UCSD-AML1 (cell line): ENCODE measurements around the gene SUMO4.

Experiments
- DNase-seq: peaks from one replicate; lab custom pipeline; 2025; ENCODE audit not compliant: unreplicated experiment; lab: John Stamatoyannopoulos, UW

Gene SUMO4

DNA sequence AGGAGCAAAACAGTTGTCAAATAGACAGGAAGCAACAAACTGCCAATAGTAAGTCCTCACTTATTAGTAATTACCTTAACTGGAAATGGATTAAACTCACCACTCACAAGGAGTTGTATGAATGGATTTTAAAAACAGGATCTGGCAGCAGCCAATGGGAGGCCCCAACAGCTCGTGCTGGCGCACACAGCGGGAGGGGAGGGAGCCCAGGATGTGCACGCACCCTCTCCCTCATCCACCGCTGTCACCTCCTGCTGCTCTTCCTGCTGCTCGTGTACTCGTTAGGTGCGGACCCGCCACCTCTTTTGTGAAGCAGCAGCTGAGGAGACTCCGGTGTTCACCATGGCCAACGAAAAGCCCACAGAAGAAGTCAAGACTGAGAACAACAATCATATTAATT lies at the start of gene SUMO4:
SUMO4 (plus strand) TSS at position 213 of the 400 bp plus-strand sequence; CDS start at position 343, 130 bp downstream.
- no peak for DNase-seq

DNA sequence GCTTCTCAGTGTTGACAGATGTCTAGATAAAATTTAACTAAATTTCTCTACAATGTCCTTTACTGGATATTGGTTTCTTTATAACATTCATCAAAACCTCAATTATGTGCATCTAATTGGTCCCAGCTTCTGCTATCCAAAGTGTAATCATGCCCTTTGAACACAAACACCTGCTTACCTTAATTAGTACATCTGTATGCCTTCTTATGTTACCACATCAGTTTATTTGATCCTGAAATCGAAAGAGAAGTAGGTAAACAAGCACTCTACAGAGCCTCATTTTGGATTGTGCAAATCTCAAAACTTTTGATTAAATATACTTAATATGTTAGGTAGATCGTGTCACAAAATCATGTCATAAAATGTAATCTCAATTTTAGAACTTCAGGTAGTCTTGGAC lies 46.1 kb upstream of the SUMO4 start:
- no peak for DNase-seq

DNA sequence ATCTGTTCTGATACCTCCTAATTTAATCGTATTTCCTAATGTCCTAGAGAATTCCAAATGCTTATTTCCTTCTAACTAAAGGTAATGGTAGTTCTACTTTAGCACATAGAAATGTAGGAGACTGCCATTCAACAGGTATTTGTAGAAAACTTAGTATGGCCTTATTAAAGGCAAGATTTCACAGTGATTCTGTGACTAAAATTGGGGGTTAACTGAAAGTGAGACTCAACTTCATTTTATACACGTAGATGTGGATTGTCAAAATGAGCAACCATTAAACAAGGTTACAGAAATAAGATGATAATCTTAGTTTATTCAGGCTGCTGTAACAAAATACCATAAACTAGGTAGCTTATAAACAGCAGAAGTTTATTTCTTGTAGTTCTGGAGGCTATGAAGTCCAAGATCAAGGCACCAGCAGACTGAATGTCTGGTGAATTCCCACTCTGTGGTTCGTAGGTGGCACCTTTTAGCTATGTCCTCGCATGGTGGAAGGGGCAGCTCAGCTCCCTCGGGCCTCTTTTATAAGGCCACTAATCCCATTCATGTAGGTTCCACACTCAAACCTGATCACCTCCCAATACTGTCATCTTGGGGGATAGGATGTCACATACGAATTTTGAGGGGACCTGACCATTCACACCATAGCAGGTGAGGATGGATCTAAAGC lies 43.8 kb upstream of the SUMO4 start:
- DNase-seq, result no peak

DNA sequence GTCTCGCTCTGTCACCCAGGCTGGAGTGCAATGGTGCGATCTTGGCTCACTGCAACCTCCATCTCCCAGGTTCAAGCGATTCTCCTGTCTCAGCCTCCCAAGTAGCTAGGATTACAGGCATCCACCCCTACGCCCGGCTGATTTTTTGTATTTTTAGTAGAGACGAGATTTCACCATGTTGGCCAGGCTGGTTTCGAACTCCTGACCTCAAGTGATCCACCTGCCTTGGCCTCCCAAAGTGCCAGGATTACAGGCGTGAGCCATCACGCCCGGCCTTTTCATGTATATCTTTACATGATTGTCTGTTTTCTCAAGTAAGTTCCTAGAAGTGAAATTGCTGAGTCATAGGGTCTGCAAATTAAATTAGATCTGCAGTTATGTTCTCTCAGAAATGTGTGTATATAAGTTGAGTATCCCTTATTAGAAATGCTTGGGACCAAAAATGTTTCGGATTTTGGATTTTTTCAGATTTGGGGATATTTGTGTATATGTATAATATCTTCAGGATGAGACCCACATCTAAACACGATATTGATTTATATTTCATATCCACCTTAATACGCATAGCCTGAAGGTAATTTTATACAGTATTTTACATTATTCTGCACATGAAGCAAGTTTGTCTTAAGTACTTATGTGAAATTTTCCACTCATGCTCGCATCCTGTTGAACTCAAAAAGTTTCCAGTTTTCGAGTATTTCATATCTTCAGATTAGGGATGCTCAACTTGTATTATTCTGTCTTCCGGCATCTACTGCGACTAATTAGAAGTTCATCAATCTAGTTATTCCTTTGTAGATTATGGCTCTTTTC lies 42.1 kb upstream of the SUMO4 start:
- no peak for DNase-seq

DNA sequence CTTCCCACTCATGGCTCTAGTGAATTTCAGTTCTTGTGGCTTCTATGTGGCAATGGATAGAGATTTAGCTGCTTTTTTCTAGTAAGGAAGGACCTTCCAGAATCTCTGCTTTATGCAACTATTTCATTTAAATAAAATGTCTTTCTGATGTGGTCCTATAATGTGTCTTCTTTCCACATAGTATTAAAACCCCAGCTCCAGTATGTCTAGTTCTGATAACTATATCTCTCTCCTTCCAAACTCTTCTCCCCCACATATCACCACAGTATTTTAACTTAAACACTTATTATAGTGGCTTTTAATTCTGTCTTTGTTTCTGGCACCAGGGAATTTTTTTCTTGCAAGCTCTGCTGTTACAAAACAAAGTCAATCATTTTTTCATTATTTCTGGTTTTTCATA lies 40.6 kb upstream of the SUMO4 start:
- DNase-seq, result no peak

DNA sequence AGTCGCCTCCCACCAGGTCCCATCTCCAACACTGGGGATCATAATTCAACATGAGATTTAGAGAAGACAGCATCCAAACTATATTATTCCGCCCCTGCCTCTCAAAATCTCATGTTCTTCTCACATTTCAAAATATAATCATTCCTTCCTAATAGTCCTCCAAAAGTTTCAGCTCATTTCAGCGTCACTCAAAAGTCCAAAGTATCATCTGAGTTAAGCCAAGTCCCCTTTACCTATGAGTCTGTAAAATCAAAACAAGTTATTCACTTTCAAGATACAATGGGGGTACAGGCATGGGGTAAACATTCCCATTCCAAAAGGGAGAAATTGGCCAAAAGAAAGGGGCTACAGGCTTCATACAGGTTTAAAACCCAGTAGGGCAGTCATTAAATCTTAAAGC lies 39.5 kb upstream of the SUMO4 start:
- no peak for DNase-seq

DNA sequence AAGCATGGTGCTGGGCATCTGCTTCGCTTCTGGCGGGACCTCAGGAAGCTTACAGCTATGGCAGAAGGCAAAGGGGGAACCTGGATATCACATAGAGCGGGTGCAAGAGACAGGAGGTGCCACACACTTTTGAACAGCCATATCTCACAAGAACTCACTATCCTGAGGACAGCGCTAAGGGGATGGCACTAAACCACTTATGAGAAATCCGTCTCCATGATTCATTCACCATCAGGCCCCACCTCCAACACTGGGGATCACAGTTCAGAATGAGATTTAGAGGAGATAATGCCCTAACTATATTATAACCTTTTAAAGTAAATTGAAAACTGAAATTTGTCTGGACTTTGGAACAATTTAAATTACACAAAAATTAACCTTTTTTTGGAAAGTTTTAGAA lies 37.8 kb upstream of the SUMO4 start:
- DNase-seq, result no peak

DNA sequence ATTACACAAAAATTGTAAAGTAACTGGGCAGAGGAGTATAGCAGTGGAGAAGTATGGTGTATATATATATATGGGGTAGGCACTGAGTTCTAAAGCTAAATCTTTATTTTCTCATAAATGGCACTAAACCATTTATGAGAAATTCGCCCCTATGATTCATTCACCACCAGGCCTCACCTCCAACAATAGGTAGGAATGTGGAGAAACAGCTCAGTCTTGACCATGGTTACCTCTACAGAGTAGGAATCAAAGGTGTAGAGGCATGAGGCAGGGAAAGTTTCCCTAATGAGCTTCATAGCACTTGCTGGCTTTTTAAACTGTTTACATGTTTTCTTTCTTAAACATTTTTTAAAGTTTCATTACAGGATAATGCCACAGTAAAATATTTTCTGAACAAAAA lies 36.9 kb upstream of the SUMO4 start:
- DNase-seq, result no peak

DNA sequence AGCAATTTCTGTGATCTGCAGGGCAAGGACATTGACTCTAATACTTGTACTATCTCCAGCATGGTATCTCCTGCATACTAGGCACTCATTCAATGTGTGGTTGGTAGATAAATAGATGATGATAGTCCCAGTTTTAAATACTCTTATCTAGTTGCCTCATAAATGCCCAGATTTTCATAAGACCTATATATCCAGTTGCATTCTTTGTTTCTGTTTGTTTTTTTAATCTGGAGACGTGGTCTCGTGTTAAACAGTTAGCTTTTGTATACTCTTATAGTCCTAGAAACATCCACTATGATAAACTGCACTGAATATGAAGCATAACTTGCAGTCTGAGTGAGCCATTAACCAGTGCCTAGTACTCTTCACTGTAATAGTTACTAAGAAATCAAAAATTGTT lies 35.5 kb upstream of the SUMO4 start:
- no peak for DNase-seq

DNA sequence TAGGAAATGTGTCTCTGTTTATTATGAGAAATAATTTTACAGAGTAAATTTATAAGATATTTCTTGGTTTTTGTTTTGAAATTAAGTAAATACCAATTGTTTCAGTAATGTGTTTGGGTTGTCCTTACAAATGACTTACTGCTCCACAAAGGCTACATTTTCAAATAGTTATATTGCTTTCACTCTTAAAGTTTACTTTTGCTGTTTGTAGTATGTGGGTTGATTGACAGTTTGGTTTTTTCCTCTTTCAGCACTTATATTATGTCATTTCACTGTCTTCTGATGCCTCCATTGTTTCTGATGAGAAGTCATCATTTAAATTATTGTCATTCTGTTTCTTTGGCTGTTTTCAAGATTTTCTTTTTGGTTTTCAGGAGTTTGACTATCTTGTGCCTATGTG lies 34.9 kb upstream of the SUMO4 start:
- no peak for DNase-seq

DNA sequence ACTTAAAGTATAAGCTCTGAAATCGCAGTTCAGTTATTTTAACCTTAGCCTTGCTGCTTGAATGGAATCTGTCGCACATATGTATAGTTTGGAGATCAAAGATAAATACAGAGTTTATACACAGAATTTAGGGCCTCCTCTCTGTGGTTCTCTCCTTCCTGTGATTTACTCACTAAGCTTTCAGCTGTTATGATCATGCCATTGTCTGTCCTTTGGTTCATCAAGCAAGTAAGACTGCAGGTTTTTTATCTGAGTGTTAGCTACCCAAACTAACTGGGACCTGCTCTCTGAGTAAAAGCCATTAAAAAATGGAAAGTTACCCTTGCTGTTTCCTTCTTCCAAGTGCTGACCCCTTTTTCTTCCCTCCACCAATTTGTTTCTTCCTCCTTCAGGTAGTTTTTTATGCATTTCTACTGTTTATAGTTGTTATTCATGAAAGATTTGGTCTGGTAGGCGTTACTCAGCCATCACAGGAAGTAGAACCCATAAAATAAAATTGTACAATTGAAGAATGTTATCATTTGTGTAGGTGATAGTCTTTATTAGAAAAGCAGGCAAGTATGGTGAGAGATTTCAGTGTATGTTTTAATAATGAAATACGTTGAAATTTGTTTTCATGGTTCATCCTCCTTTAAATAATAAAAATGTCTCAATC lies 33.7 kb upstream of the SUMO4 start:
- DNase-seq, result no peak

DNA sequence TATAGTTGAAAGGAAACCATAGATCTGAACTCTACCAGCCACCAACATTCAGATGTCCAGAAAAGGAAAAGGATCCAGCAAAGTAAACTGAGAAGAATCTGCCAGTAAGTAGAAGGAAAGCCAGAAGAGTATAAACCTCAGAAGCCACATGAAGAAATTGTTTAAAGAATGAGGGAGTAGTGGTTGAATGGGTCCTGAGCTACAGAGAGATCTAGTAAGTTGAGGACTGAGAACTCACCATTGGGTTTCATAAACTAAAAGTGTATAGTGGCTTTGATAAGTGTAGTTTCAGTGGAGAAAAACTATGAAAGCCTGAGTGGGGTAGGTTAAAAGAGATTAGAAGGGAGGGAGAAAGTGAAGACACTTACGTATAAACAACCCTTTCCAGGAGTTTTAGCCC lies 32.0 kb upstream of the SUMO4 start:
- no peak for DNase-seq

DNA sequence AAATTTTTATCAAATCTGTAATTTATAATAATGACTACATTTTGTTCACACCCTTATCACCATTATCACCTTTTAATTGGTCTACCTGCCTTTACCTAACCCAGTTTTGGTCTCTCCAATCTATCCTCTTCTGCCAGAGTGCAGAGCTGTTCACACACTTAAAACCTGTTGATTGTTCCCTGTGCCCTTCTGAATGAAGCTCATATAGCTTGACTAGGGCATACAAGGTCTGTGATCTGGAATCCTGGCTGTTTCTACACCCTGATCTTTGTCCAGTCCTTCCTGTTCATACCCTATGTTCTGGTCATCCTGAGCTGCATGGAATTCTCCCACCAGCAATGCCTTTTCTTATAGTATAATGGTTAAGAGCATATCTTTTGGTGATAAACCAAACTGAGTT lies 28.9 kb upstream of the SUMO4 start:
- DNase-seq, result no peak

DNA sequence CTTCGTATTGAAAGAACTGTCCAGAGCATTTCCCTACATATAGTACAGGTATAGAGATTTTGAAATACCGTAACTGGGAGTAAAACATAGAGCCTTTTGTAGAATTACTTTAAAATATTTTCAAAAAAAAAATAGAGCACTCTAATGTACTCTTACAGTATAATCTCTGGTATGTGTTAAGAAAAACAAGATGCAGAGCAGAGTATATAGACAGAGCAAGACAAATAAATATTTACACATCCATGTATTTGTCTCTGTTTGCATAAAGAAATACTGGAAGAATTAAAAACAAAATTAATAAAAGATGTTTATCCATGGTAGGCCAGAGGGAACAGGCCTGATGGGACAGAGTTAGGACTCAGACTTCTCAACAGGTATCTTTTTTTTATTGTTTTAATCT lies 28.0 kb upstream of the SUMO4 start:
- no peak for DNase-seq

DNA sequence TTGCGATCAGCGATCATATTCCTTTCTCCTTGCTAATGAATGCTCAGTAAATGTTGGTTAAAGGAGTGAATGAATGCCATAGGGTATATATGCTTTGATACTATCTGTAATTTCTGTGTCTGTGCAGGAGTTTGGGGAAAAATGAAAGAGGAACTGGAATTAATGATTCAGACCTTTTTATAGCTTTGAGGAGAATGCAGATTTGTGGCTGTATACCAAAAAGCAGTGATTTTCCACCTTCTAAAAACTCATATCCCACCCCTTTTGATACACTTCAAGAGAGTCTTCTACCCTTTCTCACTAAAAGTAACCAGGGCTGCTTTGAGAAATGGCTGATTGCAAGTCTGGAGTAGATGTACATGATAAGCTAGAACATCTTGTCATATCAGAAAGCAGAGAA lies 26.6 kb upstream of the SUMO4 start:
- DNase-seq, result no peak

DNA sequence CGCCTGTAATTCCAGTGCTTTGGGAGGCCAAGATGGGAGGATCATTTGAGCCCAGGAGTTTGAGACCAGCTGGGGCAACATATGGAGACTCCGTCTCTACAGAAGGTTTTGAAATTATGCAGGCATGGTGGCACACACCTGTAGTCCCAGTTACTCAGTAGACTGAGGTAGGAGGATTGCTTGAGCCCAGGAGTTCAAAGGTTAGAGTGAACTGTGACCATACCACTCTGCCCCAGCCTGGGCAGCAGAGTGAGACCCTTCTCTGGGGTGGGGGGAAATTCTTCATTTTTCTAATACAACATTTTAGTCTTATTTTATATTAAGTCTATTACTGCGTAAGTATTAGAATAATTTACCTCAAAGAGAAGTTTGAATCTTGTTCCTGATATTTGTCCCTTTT lies 20.1 kb upstream of the SUMO4 start:
- no peak for DNase-seq

DNA sequence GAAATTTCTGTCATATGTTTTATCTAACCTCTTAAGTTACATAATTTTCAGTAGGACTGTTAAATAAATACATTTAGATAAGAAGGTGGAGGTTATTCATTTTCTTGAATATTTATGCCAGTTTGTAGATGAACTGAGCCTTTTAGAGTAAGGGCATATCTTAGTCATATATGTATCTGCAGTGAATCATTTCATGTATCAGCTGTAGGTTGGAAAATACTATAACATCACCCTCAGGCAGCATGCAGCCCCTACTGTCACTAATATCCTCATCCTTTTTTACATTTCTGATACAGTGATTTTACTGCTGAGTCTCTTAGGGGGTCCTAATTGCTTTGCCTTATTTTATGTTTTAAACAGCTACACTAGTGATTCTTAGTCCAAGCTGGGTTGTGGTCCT lies 19.5 kb upstream of the SUMO4 start:
- no peak for DNase-seq

DNA sequence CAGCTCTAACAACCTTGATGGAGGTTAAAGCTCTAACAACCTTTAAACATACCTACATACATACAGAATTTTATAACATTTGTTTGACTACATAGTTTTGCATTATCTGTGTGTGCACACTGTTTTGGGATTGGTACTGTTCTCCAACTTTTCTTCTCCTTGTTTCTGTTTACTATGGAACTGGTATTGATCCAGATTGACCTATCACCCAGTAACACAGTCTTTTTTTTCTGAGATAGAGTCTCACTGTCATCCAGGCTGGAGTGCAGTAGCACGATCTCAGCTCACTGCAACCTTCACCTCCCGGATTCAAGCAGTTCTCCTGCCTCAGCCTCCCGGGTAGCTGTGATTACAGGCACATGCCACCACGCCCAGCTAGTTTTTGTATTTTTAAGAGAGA lies 16.7 kb upstream of the SUMO4 start:
- DNase-seq, result no peak

DNA sequence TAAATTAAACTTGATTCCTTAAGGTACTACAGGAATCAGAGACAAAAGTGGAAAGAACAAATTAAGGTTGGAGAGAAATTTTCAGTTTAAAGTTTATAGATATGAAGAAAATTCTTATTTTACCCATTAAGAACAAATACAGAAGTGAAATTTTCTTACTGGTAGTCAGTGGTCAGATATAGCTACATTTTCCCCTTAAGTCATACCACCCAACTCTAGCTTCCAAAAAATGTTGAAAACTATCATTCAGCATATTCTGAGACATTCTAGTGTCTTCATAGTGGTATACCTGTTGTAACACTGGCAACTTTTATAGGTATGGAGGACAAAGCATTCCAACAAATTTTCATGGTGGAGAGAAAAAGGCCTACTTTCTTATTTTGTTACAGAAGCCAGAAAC lies 15.6 kb upstream of the SUMO4 start:
- no peak for DNase-seq

DNA sequence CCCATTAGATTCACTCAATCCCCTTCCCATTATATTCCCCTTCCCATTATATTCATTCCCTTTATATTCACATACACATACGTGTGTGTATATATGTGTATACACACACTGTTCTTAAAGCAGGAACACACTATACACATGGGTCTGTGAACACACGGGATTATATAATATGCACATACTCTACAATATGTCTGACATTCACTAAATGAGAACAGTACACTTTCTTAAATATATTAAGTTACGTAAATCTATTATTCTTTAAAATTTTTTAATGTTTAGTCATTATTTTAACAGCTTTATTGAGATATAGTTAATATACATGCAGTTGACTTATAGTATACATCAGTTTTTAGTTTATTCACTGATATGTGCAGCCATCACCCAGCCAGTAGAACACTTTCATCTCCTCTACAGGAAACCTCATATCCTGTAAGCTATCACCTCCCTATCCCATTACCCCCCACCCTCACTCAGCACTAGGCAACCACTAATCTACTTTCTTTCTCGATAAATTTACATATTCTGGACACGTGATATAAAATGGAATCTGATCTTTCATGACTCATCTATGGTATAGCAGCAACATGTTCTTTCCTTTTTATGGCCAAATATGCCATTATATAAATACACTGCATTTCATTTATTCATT lies 13.9 kb upstream of the SUMO4 start:
- DNase-seq, result no peak

DNA sequence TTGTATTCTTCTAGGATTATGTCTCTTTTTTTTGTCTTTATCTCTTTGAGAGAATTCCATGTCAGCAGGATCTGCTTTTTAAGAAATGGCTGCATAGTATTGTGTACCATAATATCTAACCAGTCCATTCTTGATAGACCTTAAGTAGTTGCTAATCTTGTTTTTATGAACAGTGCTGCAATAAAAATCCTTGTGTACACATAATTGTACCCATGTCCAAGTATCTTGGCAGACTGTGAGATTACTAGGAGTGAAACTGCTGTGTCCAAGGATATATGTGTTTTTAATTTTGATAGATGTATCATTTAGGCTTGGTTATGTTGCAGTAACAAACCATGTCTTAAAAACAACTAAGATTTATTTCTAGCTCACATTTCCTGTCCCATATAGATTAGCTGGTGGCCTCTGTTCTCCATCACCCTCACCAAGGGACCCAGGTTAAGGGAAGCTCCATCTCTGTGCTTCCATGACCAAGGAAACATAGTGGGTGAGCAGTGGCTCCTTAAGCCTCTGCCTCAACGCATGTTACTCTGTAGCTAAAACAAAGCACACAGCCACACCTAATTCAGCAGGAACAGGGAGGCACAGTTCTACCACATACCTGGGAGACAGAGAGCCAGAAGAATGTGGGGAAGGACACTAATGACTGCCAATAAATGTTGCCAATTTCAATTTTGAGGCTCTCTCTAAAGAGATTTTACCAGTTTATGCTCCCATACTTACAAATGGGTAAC lies 12.1 kb upstream of the SUMO4 start:
- no peak for DNase-seq
